Testis (tissue), 3 donors: ENCODE data around the gene SSU72. TPM values are rescaled to one million over a fixed set of nuclear protein-coding genes. Genes with fewer than 3 reads are reported as not detected.
"Not testable (repeated sequence)": the region's sequence is repeated elsewhere in the genome, so short reads cannot be mapped to it uniquely, and the experiment has no call there.

ENCODE experiments used
- DNase-seq: peaks from one replicate; pipeline ENCODE4 v3.0.0-alpha.2; 2019
- H3K27ac ChIP-seq, 2 donors: fragments of 200-600 bp; sonication (generic); one replicate each; pipeline ENCODE4 v1.5.1; 2019
- H3K27me3 ChIP-seq: fragments of 200-600 bp; sonication (generic); one replicate; pipeline ENCODE4 v1.5.1; 2019
- H3K36me3 ChIP-seq: fragments of 200-600 bp; sonication (generic); one replicate; pipeline ENCODE4 v1.5.1; 2017; ENCODE audit warnings: low read depth; ENCODE audit errors: missing control alignments
- H3K4me1 ChIP-seq: fragments of 200-600 bp; sonication (generic); one replicate; pipeline ENCODE4 v1.5.1; 2019
- H3K4me3 ChIP-seq, 2 donors: fragments of 200-600 bp; sonication (generic); one replicate each; pipeline ENCODE4 v1.5.1; 2017 to 2019
- H3K9me3 ChIP-seq: fragments of 200-600 bp; sonication (generic); one replicate; pipeline ENCODE4 v1.5.1; 2017
- POLR2A ChIP-seq: fragments of 450-650 bp; IDR thresholded peaks from one replicate; pipeline ENCODE4 v1.6.1; 2017; ENCODE audit warnings: antibody characterized with exemption, mild to moderate bottlenecking, moderate library complexity
- WGBS, 2 donors: methylation state at CpG; one replicate each; pipeline ENCODE4 v1.1.5; 2018; 5-methylcytosine and 5-hydroxymethylcytosine counted together
- intact Hi-C: fragments of 100-400 bp; cut with DNase I; formaldehyde crosslinking; loops from one replicate; pipeline ENCODE4 v1.15.1; 2023; ENCODE audit warnings: low total_unique reads
- polyA plus RNA-seq: library from polyadenylated mRNA; stranded (reverse); fragments of 350-450 nt; fragmentation: Illumina TruSeq; extraction: RNeasy Lipid Tissue Mini Kit (QIAGEN cat#74804); gene quantifications from one replicate; pipeline ENCODE4 v1.2.3, GENCODE V29; 2014; ENCODE audit warnings: low read depth, low replicate concordance; ENCODE audit not compliant: insufficient read depth
- total RNA-seq, 2 donors: library from RNA; depleted of rRNA; stranded (reverse); fragments of >200 nt; gene quantifications; one replicate each; pipeline ENCODE4 v1.2.3, GENCODE V29; 2016
- TF ChIP-seq, protein P1 (sequence below), 3 experiments: fragments of 450-650 bp in 2 of 3; fragments of 200-600 bp in 1 of 3; sonication (generic) in 1 of 3; IDR thresholded peaks; one replicate each; pipeline ENCODE4 v1.5.1; 2016 to 2019; ENCODE audit warnings: antibody characterized with exemption in 3 of 3, mild to moderate bottlenecking in 2 of 3, moderate library complexity in 1 of 3

SSU72 gene
- total and polyA plus RNA-seq, 3 donors from 2014 or later = 67.0 to 158 (median 146) TPM

DNA sequence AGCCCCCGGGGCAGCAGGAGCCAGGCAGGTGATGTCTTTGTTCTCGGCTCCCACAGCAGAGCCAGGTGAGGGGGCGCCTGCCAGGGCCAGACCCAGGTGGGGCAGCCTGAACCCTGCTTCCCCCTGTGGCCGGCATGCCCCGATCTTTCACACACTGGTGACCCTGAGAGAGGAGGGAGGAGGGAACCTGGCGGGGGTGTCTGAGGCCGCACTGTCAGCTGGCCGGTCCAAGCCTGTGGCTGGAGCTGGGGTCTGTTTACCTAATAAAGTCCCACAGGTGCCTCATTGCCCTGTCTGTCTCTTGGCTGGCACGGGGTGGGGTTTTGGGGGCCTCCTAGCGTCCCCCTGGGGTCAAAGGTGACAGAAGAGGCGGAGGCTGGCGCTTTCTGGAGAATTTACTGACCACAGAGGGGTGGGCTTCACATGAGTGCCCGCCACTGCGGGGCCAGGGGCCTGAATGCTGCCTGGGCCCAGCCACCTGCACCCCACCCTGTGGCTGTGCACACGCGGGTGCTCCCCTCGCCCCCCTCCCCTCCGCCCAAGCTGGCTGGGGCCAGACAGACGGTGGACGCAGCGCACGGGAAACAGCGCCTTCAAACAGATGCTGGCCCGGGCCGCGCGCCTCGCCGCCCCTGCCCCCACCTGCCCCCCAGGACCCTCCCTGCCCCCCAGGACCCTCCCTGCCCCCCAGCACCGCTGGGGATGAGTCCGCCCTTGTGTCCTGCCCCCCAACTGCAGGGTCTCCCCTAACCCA is 40.1 kb downstream of the SSU72 start:
- intact Hi-C loops = no loop called here
- no peaks in the 10 kb centered on the region for H3K9me3 ChIP-seq
- DNase-seq = no peak
- TF ChIP-seq, protein P1, sequence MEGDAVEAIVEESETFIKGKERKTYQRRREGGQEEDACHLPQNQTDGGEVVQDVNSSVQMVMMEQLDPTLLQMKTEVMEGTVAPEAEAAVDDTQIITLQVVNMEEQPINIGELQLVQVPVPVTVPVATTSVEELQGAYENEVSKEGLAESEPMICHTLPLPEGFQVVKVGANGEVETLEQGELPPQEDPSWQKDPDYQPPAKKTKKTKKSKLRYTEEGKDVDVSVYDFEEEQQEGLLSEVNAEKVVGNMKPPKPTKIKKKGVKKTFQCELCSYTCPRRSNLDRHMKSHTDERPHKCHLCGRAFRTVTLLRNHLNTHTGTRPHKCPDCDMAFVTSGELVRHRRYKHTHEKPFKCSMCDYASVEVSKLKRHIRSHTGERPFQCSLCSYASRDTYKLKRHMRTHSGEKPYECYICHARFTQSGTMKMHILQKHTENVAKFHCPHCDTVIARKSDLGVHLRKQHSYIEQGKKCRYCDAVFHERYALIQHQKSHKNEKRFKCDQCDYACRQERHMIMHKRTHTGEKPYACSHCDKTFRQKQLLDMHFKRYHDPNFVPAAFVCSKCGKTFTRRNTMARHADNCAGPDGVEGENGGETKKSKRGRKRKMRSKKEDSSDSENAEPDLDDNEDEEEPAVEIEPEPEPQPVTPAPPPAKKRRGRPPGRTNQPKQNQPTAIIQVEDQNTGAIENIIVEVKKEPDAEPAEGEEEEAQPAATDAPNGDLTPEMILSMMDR (IDR thresholded peaks at IDR 0.05) = no peak
- TF ChIP-seq POLR2A = no peak
- H3K4me1 ChIP-seq = peaks cover 6% of the 10 kb centered on the region
- no peak overlapping the region for H3K4me3 ChIP-seq
- H3K27me3 ChIP-seq = no peaks in the 10 kb centered on the region
- H3K36me3 ChIP-seq = no peaks in the 10 kb centered on the region
- H3K27ac ChIP-seq = no peak overlapping the region
- 90 to 96% methylated on average over 12 to 30 of the region's 31 CpGs for WGBS, 2 donors

DNA sequence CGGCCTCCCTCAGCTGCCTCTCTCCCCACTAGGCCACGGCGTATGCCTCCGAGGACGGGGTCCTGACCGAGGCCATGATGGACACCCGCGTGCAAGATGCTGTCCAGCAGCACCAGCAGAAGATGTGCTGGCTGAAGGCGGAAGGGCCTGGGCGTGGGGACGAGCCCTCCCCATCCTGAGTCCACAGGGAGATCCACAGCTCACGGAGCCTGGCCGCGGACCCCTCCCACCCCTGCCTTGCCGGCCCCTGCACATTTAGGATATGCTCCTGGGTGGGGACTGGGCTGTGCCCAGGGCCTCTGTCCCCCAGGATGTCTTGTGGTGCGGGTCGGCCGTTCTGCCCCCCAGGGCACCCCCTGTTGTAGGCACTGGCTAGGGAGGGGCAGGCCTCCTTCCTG is 40.8 kb downstream of the SSU72 start:
- H3K9me3 ChIP-seq, DNase-seq, intact Hi-C loops, H3K4me3 ChIP-seq, H3K27me3 ChIP-seq, H3K4me1 ChIP-seq, H3K27ac ChIP-seq, H3K36me3 ChIP-seq: not testable (repeated sequence)
- WGBS, 2 donors = 83% methylated on average over 11 of the region's 18 CpGs; no CpG with 5 or more reads in 1 of the 2 donors

DNA sequence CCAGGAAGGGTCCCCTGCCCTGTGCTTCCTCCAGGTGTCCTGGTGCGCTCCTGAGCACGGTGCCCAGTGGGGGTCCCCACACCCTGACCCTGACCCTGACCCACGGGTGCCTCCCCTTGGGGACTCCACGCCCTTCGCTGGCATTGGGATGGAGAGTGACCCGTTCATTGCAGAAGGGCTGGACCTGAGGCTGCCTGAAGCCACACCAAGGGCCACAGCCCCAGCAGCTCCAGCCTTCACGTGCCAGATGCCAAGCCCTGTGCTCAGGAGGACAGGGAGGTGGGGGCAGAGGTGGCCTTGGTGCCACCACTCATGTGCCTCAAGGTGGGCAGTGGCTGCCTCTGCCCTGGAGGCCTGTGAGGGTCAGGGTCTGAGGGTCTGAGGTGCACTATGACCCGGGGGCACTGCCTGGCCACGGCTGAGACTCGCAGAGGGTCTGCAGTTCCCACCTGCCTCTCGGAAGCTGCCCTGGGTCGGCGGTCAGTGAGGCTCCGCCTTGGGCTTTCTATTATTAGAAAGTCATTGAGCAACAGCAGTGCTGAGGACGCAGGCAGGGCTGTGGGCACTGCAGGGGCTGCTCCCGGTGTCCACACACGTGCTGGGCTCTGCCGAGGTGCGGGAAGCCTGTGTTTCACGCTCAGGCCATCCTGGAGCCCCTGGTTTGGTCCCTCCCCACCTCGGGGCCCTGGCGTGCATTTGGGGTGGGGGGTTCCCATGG is 41.3 kb downstream of the SSU72 start:
- intact Hi-C loops, H3K27me3 ChIP-seq, H3K9me3 ChIP-seq, DNase-seq, H3K4me1 ChIP-seq, H3K27ac ChIP-seq, H3K36me3 ChIP-seq, H3K4me3 ChIP-seq: not testable (repeated sequence)
- WGBS, 2 donors = 70 to 73% methylated on average over 9 to 12 of the region's 22 CpGs

DNA sequence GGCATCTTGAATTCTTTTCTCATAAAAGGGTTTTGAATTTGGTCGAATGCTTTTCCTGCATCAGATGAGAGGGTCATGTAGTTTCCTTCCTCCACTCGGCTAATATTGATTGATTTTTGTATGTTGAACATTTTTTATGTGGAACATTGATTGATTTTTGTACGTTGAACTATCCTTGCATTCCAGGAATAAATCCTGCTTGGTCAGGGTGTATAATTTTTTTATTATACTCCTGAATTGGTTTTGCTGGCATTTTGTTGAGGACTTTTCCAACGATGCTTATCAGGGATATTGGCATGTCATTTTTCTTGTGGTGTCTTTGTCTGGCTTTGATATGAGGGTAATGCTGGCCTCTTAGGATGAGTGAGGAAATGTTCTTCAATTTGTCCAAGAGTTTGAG is 42.7 kb downstream of the SSU72 start:
- Histone ChIP-seq H3K9me3 (no peaks in the 10 kb centered on the region), H3K27ac (no peak overlapping the region), H3K36me3 (no peaks in the 10 kb centered on the region), H3K27me3 (no peaks in the 10 kb centered on the region), H3K4me3 (no peak overlapping the region), H3K4me1 (no peaks in the 10 kb centered on the region)
- intact Hi-C loops = no loop called here
- TF ChIP-seq, protein P1 (IDR thresholded peaks at IDR 0.05) = no peak
- TF ChIP-seq POLR2A = no peak
- WGBS, 2 donors = 94 to 95% methylated on average over 4 of the region's 4 CpGs
- no peak for DNase-seq

DNA sequence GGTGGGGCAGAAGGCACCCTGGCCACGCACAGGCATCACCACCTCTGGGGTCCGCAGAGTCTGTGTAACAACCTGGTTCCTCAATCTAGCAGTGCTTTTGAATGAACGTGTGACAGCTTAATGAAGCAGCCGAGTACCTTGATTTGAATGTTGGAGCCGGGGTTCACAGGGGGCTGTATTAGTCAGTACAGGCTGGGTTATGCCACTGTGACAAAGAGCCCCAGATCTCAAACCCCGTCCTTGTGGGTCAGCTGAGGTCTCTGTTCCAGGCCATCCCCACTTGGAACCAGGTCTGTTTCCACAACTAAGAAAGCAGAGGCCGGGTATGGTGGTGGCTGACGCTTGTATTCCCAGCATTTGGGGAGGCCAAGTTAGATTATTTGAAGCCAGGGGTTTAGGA is 44.7 kb downstream of the SSU72 start:
- intact Hi-C loops = no loop called here
- Histone ChIP-seq H3K27me3 (no peaks in the 10 kb centered on the region), H3K4me1 (no peaks in the 10 kb centered on the region), H3K36me3 (no peaks in the 10 kb centered on the region), H3K4me3 (no peak overlapping the region), H3K27ac (no peak overlapping the region), H3K9me3 (no peaks in the 10 kb centered on the region)
- DNase-seq = no peak
- TF ChIP-seq, protein P1 (IDR thresholded peaks at IDR 0.05) = no peak
- no peak for TF ChIP-seq POLR2A
- WGBS, 2 donors = 91 to 98% methylated on average over 6 to 8 of the region's 8 CpGs
